Activated CD4-positive, alpha-beta memory T cell treated with anti-CD3 and anti-CD28 coated beads for 36 hours (primary cell): ENCODE results near the gene KRT74. TPM values are rescaled to one million over a fixed set of nuclear protein-coding genes. Genes with fewer than 3 reads are reported as not detected.

Experiments used
- CTCF ChIA-PET: fragments of 350-600 bp; sonication (Branson Sonifier 250); formaldehyde crosslinking; loops from one replicate; lab custom pipeline; 2021; ENCODE audit warnings: antibody characterized with exemption, inconsistent platforms; lab: Charles Lee
- POLR2A ChIA-PET: fragments of 350-600 bp; sonication (Branson Sonifier 250); formaldehyde crosslinking; loops from one replicate; lab custom pipeline; 2021; ENCODE audit warnings: antibody characterized with exemption; lab: Charles Lee
- DNase-seq: peaks from one replicate; pipeline ENCODE4 v3.0.0-alpha.2; 2020
- H3K27ac Mint-ChIP-seq: one replicate; pipeline ENCODE4 v1.8.0; 2021; ENCODE audit warnings: mixed read lengths
- H3K27me3 Mint-ChIP-seq: one replicate; pipeline ENCODE4 v1.8.0; 2021; ENCODE audit warnings: mixed read lengths
- H3K36me3 Mint-ChIP-seq: one replicate; pipeline ENCODE4 v1.8.0; 2021; ENCODE audit warnings: mixed read lengths
- H3K4me1 Mint-ChIP-seq: one replicate; pipeline ENCODE4 v1.8.0; 2021; ENCODE audit warnings: low read depth, mixed read lengths
- H3K4me3 Mint-ChIP-seq: one replicate; pipeline ENCODE4 v1.8.0; 2021; ENCODE audit warnings: mild to moderate bottlenecking, mixed read lengths
- H3K9me3 Mint-ChIP-seq: one replicate; pipeline ENCODE4 v1.8.0; 2021; ENCODE audit warnings: mixed read lengths
- intact Hi-C: fragments of 100-400 bp; cut with micrococcal nuclease; formaldehyde crosslinking; loops from one replicate; pipeline ENCODE4 v1.15.1; 2023
- total RNA-seq, 2 experiments: library from RNA; stranded (reverse); gene quantifications; one replicate each; pipeline ENCODE4 v1.2.3, GENCODE V29; 2021

Gene KRT74
- total RNA-seq, 2 experiments from 2014 or later = not detected

DNA sequence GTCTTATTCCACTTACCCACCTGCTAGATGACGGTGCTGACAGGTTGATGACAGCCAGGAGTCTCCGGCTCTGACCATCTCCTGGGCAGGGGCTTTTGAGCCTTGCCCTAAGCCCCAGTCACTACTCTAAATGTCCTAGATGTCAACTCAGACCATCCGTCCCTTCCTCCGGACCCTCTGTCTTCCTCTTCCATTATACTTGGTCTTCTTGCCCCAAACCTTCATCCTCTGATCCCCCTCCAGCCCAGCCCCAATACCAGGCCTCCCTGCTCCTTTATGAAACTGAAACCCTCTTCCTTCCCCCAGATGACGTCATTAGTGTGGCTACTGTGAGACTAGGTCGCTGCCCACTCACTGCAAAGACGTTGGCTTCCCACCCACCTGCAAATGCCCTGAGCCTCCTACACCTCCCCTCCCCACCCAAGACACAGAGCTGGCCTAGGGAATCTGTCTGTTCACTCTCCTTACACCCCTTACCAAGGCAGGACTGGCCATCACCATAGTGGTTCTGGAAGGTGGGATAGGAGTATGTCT, 30.8 kb downstream of the KRT74 start:
- no peaks in the 10 kb centered on the region for H3K9me3 Mint-ChIP-seq
- H3K27me3 Mint-ChIP-seq = no peaks in the 10 kb centered on the region
- intact Hi-C loops = no loop called here
- no peak overlapping the region for H3K4me3 Mint-ChIP-seq
- H3K4me1 Mint-ChIP-seq = no peaks in the 10 kb centered on the region
- no peak overlapping the region for H3K27ac Mint-ChIP-seq
- H3K36me3 Mint-ChIP-seq = no peaks in the 10 kb centered on the region
- ChIA-PET CTCF (no interaction called here), POLR2A (no interaction called here)
- no peak for DNase-seq

DNA sequence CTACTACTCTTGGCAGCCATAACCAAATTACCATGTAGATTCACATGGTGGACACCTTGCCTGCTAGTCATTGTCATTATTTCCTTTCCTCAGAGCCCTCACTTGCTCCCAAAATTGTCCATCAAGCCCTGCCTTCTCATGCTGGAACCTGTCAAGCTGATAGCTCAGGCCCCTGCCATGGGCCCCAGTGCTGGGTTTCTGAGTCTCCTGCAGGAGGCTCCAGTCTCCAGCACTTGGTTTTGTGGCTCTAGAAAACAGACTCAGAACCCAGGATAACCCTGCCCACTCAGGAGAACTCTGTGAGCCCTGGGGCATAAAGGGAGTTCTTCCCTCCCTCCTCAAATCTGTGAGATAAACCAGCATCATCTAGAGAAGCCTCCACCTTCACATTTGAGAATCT, 31.5 kb downstream of the KRT74 start:
- intact Hi-C loops = no loop called here
- H3K4me1 Mint-ChIP-seq = no peaks in the 10 kb centered on the region
- H3K27ac Mint-ChIP-seq = no peak overlapping the region
- H3K27me3 Mint-ChIP-seq = no peaks in the 10 kb centered on the region
- ChIA-PET POLR2A (no interaction called here), CTCF (no interaction called here)
- no peaks in the 10 kb centered on the region for H3K9me3 Mint-ChIP-seq
- no peak for DNase-seq
- H3K36me3 Mint-ChIP-seq = no peaks in the 10 kb centered on the region
- H3K4me3 Mint-ChIP-seq = no peak overlapping the region

DNA sequence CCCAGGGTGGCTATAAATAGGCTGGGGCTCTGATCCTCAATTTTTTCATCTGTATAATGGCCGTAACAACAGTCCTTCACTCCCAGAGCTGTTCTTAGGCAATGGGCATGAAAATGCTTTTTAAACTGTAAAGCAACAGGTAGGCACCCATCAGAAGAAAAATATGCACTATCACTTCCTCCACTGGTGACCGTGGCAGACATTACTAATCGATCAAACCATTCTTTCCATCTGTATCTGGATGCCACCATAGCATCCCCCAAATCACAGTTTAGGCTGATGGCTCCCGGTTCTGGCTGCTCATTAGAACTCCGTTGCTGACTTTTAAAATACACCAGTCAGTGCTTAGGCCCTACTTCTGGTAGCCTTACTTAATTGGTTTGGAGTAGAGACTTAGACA, 31.9 kb downstream of the KRT74 start:
- intact Hi-C loops = no loop called here
- H3K27me3 Mint-ChIP-seq = no peaks in the 10 kb centered on the region
- H3K4me3 Mint-ChIP-seq = no peak overlapping the region
- H3K4me1 Mint-ChIP-seq = no peaks in the 10 kb centered on the region
- CTCF ChIA-PET = no interaction called here
- H3K9me3 Mint-ChIP-seq = no peaks in the 10 kb centered on the region
- DNase-seq = no peak
- H3K36me3 Mint-ChIP-seq = no peaks in the 10 kb centered on the region
- POLR2A ChIA-PET = no interaction called here
- H3K27ac Mint-ChIP-seq = no peak overlapping the region

DNA sequence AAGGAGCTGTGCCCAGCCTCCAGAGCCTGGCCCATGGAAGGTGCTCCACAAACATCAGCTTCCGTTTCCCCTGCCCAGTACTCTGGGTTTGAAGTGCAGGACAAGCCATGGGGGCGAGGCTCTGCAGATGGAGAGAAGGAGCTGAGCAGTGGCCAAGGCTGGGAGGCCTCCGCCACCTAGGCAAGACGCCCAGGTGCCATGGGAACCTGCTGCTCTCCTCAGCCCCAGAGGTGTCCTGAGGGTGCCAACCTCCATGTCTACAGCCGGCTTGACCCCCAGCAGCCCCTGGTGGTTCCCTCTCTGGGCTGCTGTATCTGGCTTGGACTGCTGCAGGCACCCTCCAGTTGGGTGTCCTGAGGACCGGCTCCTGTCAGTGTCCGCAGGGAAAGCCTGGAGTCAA, 33.1 kb downstream of the KRT74 start:
- DNase-seq = no peak
- POLR2A ChIA-PET = no interaction called here

DNA sequence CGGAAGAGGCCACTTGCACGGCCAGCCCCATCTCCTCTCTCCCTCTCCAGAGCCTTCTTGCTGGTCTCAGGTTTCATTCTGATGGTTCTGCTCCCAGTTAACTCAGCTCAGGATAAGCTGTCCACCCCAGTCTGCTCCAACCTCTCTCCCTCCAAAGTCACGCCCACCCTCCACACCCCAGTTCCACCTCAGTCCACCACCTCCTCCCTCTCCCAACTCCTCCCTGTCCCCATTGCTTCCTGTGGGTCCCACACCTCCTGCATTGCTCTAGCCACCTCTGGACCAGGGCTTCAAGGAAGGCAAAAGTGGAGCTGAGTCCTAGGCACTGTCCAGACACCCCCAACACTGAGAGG, 33.8 kb downstream of the KRT74 start:
- Mint-ChIP-seq H3K9me3 (no peaks in the 10 kb centered on the region), H3K27ac (no peak overlapping the region), H3K4me1 (no peaks in the 10 kb centered on the region), H3K36me3 (no peaks in the 10 kb centered on the region), H3K4me3 (no peak overlapping the region), H3K27me3 (no peaks in the 10 kb centered on the region)
- POLR2A ChIA-PET = no interaction called here
- CTCF ChIA-PET = no interaction called here
- intact Hi-C loops = no loop called here
- DNase-seq = no peak

More for the DNA sequence above, 33.1 kb downstream of the KRT74 start:
- no peaks in the 10 kb centered on the region for H3K27me3 Mint-ChIP-seq
- CTCF ChIA-PET = no interaction called here
- H3K27ac Mint-ChIP-seq = no peak overlapping the region
- intact Hi-C loops = no loop called here
- no peaks in the 10 kb centered on the region for H3K36me3 Mint-ChIP-seq
- no peak overlapping the region for H3K4me3 Mint-ChIP-seq
- H3K4me1 Mint-ChIP-seq = no peaks in the 10 kb centered on the region
- no peaks in the 10 kb centered on the region for H3K9me3 Mint-ChIP-seq

DNA sequence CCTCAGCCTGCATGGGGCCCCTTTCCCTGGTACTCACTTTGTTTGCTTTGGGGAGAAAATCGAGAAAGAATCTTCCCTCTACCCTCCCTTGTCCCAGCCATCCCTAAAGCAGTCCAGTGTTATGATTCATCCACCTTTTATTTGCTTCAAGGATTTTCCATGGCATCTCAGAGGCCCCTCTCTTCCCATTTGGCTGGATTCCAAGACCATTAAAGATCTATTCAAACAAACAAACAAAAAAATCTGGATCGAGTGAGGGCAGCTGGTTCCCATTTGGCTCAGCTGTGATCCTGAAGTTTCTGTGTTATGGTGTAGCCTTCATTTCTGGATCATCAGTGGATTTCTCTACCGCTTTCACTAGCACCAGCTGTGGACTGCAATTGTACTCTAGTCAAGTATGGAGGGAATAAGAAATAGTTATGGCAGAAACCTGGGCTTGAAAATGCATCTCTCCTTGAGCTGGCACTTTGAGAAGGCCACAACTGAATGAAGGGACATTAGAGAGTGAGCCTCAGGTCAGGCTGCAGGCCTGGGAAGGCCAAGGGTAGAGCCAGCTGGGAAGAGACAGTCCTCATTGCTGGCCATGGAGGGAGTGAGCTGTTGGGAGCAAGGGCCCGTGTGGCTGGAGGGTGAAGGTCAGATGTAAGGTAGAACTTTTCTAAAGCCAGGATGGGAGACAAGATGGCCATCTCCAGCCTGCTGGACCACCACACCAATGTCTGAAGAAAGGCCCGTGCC, 34.4 kb downstream of the KRT74 start:
- intact Hi-C loops = no loop called here
- ChIA-PET POLR2A (no interaction called here), CTCF (no interaction called here)
- no peak for DNase-seq
- Mint-ChIP-seq H3K4me3 (no peak overlapping the region), H3K36me3 (no peaks in the 10 kb centered on the region), H3K9me3 (no peaks in the 10 kb centered on the region), H3K27ac (no peak overlapping the region), H3K27me3 (no peaks in the 10 kb centered on the region), H3K4me1 (no peaks in the 10 kb centered on the region)

DNA sequence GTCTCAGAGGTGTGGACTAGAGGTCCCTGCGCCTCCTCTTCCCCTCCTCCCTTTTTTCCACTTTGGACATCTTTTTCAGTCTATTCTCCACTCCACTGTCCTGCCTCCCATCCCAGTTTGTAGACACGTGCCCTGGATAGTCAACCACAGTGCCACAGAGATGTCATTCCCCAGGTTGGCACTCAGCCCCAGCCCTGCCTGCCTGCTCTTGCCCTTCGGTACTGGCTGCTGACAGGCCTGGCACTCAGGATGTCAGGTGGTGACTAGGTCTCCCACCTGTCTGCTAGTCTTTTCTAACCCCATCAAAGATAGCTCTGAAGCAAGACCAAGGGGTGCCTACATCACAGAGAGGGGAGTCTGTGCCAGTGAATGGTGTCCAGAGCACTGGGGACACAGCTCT, 36.5 kb downstream of the KRT74 start:
- intact Hi-C loops = no loop called here
- H3K36me3 Mint-ChIP-seq = no peaks in the 10 kb centered on the region
- DNase-seq = no peak
- no peaks in the 10 kb centered on the region for H3K4me1 Mint-ChIP-seq
- no peak overlapping the region for H3K27ac Mint-ChIP-seq
- no peaks in the 10 kb centered on the region for H3K9me3 Mint-ChIP-seq
- H3K4me3 Mint-ChIP-seq = no peak overlapping the region
- ChIA-PET POLR2A (no interaction called here), CTCF (interaction anchor here (1.3 kb wide), 1 partner anchor 258 kb away, joined by 3 read pairs; no protein-coding TSS in a partner anchor)
- H3K27me3 Mint-ChIP-seq = no peaks in the 10 kb centered on the region

DNA sequence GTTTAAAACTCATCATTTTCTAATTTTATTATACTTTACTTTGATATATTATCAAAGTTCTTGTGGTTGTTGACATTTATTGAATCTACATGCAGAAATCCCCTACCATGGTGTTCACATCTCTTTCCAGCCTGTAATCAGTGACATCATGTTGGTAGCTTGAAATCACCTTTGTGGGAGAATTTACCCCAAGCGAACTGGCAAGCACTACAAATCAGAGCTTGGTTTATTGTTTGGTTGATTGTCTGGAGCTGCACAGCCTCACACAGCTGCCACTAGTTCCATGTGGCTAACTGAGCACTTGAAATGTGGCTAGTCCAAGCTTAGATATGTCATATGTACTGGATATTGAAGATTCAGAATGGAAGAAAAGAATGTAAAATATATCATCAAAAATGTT, 38.1 kb downstream of the KRT74 start:
- POLR2A ChIA-PET = no interaction called here
- CTCF ChIA-PET = interaction anchor here (3.0 kb wide), 1 partner anchor 163 kb away, joined by 8 read pairs; no protein-coding TSS in a partner anchor
- DNase-seq = no peak
- intact Hi-C loops = no loop called here
- no peak overlapping the region for H3K27ac Mint-ChIP-seq
- no peaks in the 10 kb centered on the region for H3K36me3 Mint-ChIP-seq
- H3K9me3 Mint-ChIP-seq = no peaks in the 10 kb centered on the region
- H3K4me1 Mint-ChIP-seq = no peaks in the 10 kb centered on the region
- no peak overlapping the region for H3K4me3 Mint-ChIP-seq
- no peaks in the 10 kb centered on the region for H3K27me3 Mint-ChIP-seq

DNA sequence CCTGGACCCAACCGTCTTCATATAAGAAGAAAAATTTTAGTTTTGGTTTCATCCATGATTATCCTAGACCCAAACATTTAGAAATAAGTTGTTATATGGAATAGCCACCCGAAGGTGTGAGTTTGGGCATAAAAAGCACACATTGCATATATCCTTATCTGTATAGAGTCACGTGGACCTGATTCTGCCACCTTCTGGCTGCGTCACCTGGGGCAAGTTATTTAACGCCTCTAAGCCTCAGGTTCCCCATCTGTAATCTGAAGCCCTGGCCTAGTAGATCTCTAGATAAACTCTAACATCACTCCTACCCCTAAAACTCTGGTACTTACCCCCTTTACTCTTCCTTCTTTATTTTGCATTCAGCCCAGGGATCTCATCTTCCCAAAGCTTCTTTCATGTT, 39.2 kb downstream of the KRT74 start:
- H3K36me3 Mint-ChIP-seq = no peaks in the 10 kb centered on the region
- POLR2A ChIA-PET = no interaction called here
- intact Hi-C loops = no loop called here
- H3K9me3 Mint-ChIP-seq = no peaks in the 10 kb centered on the region
- no peak overlapping the region for H3K27ac Mint-ChIP-seq
- H3K4me3 Mint-ChIP-seq = no peak overlapping the region
- no peak for DNase-seq
- H3K27me3 Mint-ChIP-seq = no peaks in the 10 kb centered on the region
- no peaks in the 10 kb centered on the region for H3K4me1 Mint-ChIP-seq
- CTCF ChIA-PET = interaction anchor here (3.0 kb wide), 1 partner anchor 162 kb away, joined by 8 read pairs; no protein-coding TSS in a partner anchor

DNA sequence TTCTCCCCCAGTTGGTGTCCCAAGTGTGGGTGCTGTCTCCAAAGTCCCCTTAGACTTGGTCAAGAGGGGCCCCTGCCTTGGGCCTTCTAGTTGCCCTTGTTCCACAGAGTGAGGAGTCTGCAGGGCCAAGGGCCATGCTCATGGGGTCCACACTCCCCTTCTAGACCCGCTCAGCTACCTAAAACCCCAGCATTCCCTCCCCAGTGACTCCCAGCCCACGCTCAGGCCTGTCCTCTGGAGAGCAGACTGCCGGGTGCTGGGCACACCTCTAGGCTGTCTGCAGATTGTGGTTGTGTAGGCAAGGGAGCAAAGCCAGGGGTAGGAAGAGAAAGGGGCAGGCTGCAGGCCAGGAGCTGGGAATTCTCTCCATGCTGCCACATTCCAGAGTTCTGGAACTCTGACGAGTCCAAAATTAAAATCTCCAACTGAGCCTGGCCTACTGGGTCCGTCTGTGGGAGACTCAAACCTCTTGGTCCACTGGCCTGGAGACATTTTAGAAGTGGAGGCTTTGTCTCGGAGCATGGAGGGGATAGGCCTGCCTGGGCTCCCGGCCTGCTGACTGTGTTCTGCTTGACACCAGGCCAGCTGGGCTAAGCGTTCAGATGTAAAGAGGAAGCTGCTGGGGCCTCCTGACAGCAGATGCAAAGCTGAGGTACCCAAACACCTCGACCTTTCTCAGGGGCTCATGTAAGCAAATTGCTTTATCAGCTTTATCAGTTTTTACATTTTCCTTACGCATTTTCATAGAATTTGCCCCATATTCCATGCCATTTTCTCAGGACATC, 39.8 kb downstream of the KRT74 start:
- intact Hi-C loops = no loop called here

DNA sequence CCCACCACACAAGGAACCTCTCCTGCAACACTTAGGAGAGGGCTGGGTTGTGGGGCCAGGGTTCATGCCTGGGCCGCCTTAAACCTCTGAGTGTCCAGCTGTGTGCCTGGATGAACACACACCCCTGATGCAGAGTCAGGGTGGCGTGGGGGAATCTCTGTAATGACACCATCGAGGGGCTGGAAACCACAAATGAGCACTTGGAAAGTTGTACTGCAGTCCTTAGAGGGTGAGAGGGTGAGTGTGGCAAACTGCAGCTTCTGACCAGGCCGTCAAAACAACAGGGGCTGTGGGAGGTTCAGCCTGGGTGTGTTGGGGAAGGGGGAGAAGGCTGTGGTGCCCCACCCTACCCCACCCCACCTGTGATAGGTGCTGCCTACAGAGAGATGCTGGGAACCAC, 41.0 kb downstream of the KRT74 start:
- Mint-ChIP-seq H3K9me3 (no peaks in the 10 kb centered on the region), H3K4me3 (no peak overlapping the region), H3K27me3 (no peaks in the 10 kb centered on the region), H3K4me1 (no peaks in the 10 kb centered on the region), H3K36me3 (no peaks in the 10 kb centered on the region), H3K27ac (no peak overlapping the region)
- ChIA-PET POLR2A (no interaction called here), CTCF (interaction anchor here (0.6 to 3.0 kb wide), 2 partner anchors 160 to 253 kb away, joined by 3 to 8 read pairs; no protein-coding TSS in a partner anchor)
- DNase-seq = no peak
- intact Hi-C loops = no loop called here

More for the DNA sequence above, 39.8 kb downstream of the KRT74 start:
- H3K4me1 Mint-ChIP-seq = no peaks in the 10 kb centered on the region
- CTCF ChIA-PET = interaction anchor here (3.0 kb wide), 1 partner anchor 161 kb away, joined by 8 read pairs; no protein-coding TSS in a partner anchor
- no peak for DNase-seq
- H3K4me3 Mint-ChIP-seq = no peak overlapping the region
- no peaks in the 10 kb centered on the region for H3K9me3 Mint-ChIP-seq
- no peaks in the 10 kb centered on the region for H3K36me3 Mint-ChIP-seq
- H3K27me3 Mint-ChIP-seq = no peaks in the 10 kb centered on the region
- POLR2A ChIA-PET = no interaction called here
- no peak overlapping the region for H3K27ac Mint-ChIP-seq

DNA sequence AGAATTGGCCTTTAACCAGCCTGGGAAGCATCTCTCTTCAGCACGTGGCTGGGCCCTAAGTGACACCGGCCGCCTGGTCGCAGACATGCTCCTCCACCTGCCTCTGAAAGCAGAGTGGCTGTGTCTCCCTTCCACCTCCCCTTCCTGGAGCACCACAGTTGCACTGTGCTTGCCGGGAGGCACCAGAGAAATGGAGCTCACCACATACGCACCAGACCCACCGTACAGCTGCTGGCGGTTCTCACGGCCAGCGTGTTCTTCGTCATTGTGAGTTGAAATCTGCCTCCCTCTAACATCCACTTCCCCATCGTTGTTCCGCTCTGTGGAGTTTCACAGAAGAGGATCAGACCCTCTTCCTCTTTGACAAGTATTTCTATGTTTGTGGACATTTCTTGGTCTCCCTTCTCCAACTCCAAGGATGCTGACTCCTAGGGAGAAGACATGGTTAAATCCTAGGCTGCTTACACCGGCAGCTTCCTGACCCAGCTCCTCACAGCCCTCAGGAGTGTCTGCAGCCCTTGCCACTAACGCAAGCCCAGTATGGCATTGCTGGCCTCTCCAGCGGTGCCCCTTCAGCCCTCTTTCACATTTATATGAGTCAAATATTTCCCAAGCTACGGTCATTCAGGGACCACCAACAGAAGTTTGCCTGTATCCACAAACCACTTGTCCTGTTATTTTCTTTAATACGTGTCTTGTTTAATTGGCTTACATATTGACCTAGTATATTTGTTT, 41.9 kb downstream of the KRT74 start:
- no peaks in the 10 kb centered on the region for H3K4me1 Mint-ChIP-seq
- POLR2A ChIA-PET = no interaction called here
- DNase-seq = no peak
- CTCF ChIA-PET = no interaction called here
- H3K9me3 Mint-ChIP-seq = no peaks in the 10 kb centered on the region
- no peak overlapping the region for H3K4me3 Mint-ChIP-seq
- intact Hi-C loops = no loop called here
- H3K27me3 Mint-ChIP-seq = no peaks in the 10 kb centered on the region
- H3K36me3 Mint-ChIP-seq = no peaks in the 10 kb centered on the region
- H3K27ac Mint-ChIP-seq = no peak overlapping the region
